HG02973 (cell line): Measurements from ENCODE around the gene PWWP2A.
"Not testable (repeated sequence)": the region's sequence is repeated elsewhere in the genome, so short reads cannot be mapped to it uniquely, and the experiment has no call there.

ENCODE experiments used
- ATAC-seq: cut with Tn5 transposase; IDR thresholded peaks from one replicate; pipeline ENCODE4 v1.9.1; 2021; ENCODE audit warnings: moderate library complexity; ENCODE audit not compliant: unreplicated experiment

PWWP2A gene

DNA sequence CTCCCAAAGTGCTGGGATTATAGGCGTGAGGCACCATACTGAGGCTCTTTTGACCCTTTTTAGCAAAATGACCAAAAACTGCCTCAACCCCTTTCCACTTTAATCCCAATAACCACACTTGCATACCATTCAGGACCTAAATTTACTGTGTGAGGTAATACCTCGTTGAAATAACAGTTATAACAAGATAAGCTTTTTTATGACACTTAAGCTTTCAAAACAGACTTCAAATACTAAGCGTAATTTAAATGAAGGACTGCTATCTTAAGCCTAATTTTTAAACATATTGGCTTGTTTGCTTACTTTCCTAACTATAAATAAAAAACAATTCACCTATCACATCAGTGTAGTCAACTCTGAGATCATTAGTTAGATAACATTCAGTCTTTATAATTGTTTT, 37.8 kb downstream of the PWWP2A start:
- no peak for ATAC-seq

DNA sequence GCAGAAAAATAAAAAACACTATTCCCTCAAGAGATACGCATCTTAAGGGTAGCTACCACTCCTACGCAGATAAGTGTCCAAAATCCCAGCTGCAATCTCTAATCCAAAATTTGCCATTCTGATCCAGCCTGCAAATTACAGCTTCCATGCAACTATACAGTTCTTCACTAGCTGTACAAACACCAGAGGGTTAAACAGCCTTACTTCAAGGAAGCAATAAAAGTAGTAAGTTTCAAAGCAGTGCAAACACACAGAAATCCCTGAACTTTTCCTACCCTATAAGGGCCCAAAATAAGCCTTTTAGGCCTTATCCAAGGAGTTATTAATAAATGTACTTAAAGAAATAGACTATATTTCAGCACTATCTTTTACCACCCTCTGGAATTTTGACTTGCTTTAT, 39.5 kb downstream of the PWWP2A start:
- ATAC-seq: no peak

DNA sequence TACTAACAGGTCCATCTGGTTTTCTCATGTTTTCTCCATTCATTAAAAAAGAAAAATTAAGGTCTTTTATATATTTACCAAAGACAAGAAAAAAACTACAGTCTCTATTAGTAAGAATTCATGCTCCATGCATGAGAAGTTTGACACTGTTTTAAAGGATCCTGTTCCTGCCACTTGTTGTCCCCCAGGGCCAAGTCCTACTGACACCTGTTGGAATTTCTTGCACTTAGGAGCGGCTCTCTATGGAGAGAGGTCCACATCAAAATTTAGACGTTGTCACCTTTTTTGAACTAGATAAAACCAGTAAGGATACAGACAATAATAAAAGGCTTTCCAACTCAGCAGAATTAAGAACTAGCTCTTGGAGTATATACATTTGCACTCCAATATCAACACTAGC, 42.3 kb downstream of the PWWP2A start:
- no peak for ATAC-seq

GRCh38 chr5:160075073-160075472, 44.2 kb downstream of the PWWP2A start:
- no peak for ATAC-seq

- ATAC-seq: no peak
Observed at GRCh38 chr5:160071916-160072315, 47.3 kb downstream of the PWWP2A start.

DNA sequence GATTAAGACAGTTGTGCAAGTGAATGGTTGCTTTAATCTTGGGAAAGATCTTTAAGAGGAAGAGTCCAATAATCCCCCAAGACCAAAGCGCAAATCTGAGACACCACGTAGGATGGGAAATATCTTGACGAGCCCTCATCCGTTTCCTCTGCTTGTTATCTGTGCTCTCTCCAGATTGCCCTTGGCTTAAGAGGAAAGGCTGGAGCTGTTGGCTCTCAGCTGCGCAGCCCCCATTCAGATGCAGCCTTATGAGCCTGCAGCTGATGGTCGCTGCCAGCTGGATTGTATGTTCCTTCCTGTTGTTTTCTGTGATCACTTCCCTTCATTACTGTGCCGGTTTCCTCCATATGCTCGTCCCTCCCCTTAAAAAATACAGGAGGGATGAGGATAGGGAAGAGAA, 47.7 kb downstream of the PWWP2A start:
- no peak for ATAC-seq

GRCh38 chr5:160069120-160069519, 50.1 kb downstream of the PWWP2A start:
- ATAC-seq: not testable (repeated sequence)

DNA sequence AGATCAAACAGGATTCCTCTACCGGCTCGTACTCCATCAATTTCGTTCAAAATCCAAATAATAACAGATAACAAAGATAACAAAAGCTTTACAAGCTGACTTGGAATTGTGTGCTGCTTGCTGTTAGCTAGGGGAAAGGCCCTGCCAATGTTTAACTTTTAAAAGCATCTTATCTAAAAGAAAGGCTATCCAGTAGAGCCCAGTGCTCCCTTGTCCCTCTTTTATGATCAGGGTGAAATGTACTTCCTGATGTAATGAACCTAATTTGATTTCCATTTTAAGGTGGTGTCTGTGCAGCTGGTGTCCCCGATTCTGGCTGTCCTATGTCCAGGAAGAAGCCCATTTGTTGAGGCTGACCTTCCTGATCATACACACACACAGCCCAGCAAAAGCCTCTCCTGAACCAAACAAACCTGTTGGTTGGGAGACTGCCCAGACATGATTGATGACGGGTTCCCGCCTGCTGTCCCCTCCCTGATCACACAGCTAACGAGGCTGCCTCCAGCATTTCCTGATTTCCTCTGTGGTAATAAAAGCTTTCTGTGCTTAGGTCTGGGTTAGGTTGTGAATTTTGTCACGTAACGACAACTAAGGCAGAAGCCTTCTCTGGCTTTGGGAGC, 54.1 kb downstream of the PWWP2A start:
- ATAC-seq: no peak

DNA sequence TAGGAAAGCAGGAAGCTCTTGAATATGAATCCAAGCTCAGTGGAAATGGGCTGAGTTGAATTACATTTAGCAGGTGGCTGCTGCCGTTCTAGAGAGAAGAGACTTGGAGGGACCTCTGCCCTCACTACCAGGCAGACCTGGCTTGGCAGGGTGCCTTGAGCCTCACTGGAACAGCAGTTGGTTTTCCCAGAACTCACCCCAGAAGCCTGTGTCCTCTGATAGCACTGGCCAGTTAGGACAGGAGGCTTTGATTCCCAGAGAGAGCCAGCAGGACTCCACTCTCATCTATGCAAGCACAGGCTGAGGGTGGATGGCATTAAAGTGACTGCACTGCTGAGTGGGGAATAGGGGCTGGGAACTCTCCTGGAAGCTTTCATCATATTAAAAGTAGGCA, 54.8 kb downstream of the PWWP2A start:
- no peak for ATAC-seq

DNA sequence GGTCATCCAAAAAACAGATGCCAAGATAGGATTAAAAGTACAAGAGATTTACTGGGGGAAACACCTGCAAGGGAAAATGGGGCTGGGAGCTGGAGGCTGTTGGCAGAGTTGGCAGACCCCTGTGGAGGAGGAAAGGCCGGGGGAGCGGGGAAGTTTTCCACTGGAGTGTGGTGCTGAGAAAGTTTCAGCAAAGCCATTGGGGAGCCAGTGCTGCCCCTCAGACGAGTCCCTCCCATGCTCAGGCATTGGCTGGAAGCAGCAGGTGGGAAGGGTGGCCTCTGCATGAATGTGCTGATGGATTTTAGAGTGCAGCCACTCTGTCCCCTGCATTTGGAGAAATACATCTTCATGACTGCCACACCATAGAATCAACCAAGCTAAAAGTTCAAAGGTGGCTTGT, 57.5 kb downstream of the PWWP2A start:
- no peak for ATAC-seq

GRCh38 chr5:160060001-160060400, 59.2 kb downstream of the PWWP2A start:
- ATAC-seq: no peak

DNA sequence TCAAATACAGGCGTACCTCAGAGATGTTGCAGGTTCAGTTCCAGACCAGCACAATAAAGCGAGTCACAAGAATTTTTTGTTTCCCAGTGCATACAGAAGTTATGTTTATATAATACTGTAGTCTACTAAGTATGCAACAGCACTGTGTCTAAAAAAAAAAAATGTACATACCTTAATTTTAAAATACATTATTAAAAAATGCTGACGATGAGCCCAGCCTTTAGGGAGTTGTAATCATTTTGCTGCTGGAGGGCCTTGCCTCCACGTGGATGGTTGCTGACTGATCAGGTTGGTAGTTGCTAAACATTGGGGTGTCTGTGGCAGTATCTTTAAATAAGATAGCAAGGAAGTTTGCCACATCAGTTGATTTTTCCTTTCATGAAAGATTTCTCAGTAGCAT, 62.0 kb downstream of the PWWP2A start:
- no peak for ATAC-seq

- no peak for ATAC-seq
Observed at GRCh38 chr5:160054831-160055230, 64.4 kb downstream of the PWWP2A start.

DNA sequence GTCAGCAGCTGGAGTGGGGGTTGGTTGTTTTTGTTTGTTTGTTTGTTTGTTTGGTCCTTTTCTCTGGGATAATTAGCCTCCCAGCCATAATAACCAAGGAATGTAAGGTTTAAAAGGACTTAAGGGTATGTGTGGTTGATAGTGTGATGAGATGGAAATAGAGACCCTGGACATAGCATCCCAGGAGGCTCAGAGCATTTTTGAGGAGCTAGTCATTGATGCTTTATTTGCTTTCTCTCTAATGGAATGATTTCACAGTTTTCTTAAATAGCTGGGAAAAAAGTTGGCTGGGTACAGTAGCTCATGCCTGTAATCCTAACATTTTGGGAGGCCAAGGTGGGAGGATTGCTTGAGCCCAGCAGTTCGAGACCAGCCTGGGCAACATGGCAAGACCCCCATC, 65.2 kb downstream of the PWWP2A start:
- ATAC-seq: no peak

DNA sequence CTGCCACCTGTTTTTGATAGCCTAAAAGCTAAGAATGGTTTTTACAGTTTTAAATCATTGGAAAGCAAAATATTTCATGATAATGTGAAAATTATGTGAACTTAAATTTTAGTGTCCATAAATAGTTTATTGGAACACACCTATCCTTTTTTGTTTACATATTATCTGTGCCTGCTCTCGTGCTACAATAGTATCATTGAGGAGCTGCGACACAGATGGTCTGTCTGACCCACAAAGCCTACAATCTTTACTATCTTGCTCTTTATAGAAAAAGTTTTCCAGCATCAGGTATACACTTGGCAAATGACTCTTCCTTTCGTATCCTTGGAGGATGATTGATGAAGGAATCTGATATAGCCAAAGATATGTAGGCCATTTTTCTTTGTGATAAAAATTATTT, 70.2 kb downstream of the PWWP2A start:
- no peak for ATAC-seq

DNA sequence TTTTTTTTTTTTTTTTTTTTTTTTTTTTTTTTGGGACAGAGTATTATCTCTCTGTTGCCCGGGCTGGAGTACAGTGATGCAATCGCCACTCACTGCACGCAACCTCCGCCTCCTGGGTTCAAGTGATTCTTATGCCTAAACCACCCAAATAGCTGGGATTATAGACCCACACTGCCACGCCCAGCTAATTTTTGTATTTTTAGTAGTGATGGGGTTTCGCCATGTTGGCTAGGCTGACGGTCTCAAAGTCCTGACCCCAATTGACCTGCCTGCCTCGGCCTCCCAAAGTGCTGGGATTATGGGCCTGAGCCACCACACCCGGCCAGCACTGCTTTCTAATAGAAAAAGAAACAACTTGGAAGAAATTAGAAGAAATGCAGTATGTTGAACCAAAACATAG, 71.1 kb downstream of the PWWP2A start:
- ATAC-seq: no peak

DNA sequence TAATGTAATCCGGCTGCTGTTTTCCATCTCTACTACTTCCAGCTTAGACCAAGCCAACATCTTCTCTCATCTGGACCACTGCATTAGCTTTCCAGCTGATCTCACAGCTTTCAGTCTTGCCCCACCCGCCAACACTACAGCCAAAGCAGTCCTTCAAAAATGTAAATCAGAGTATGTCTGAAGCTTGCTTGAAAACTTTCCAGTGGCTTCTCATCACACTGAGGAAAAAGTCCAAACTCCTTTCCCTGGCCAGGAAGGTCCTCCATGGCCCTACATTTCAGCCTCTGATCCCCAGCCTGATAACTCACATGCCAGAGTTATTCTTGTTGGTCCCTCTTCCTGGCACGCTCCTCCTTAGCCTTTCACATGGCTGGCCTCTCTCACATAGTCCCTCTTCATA, 71.8 kb downstream of the PWWP2A start:
- no peak for ATAC-seq

- no peak for ATAC-seq
Observed at GRCh38 chr5:160044967-160045366, 74.3 kb downstream of the PWWP2A start.

- ATAC-seq: no peak
Observed at GRCh38 chr5:160044391-160044804, 74.9 kb downstream of the PWWP2A start.

GRCh38 chr5:160042671-160043070, 76.6 kb downstream of the PWWP2A start:
- ATAC-seq: no peak
